Motor neuron (in vitro differentiated cells): ENCODE measurements around the gene CD69. TPM values are rescaled to one million over a fixed set of nuclear protein-coding genes. Genes with fewer than 3 reads are reported as not detected.

Source experiments
- ATAC-seq, 8 experiments: fragments of 200-7000 bp; cut with Tn5 transposase; replicated peaks in 6 of 8; 2 replicates each; pipeline ENCODE4 v1.8.0; 2021; ENCODE audit warnings: mild to moderate bottlenecking in 8 of 8, moderate library complexity in 8 of 8
- H3K27ac ChIP-seq, 2 donors: fragments of 250-450 bp; sonication (Bioruptor Pico); 2 replicates each; pipeline ENCODE4 v1.9.0; 2021; ENCODE audit warnings: antibody characterized with exemption in 2 of 2, mild to moderate bottlenecking in 2 of 2, moderate library complexity in 1 of 2
- H3K4me1 ChIP-seq, 2 donors: fragments of 250-450 bp; sonication (Bioruptor Pico); replicated peaks in 1 of 2; 2 replicates each; pipeline ENCODE4 v1.6.1; 2021; ENCODE audit warnings: antibody characterized with exemption in 2 of 2, mild to moderate bottlenecking in 2 of 2, moderate library complexity in 1 of 2
- H3K4me3 ChIP-seq, 5 donors: fragments of 250-450 bp; sonication (Bioruptor Pico); 2 replicates each; pipeline ENCODE4 v1.9.0; 2021; ENCODE audit warnings: antibody characterized with exemption in 5 of 5, mild to moderate bottlenecking in 5 of 5, moderate library complexity in 4 of 5
- WGBS, 10 experiments: fragments of 450-650 bp; shearing (Covaris generic); methylation state at CpG; one replicate each; pipeline ENCODE4 v1.0.0; 2022; 5-methylcytosine and 5-hydroxymethylcytosine counted together
- in situ Hi-C, 9 experiments: fragments of 400-800 bp; cut with MboI; loops; one replicate each; pipeline ENCODE4 v1.15.0; 2021; ENCODE audit warnings: low sequenced_read_pairs in 9 of 9, low pct_unique_long_range_greater_than_20kb in 2 of 9; ENCODE audit not compliant: unreplicated experiment in 9 of 9
- total RNA-seq, 8 experiments: library from RNA; unstranded; fragments of 300-600 nt; gene quantifications; 2 replicates each; pipeline versions ENCODE4 v1.2.3 to v1.2.4, GENCODE V29; 2022

The CD69 gene
- total RNA-seq, 8 experiments from 2014 or later, result 0.20 to 1.4 (median 0.86) TPM; not detected in 2

DNA sequence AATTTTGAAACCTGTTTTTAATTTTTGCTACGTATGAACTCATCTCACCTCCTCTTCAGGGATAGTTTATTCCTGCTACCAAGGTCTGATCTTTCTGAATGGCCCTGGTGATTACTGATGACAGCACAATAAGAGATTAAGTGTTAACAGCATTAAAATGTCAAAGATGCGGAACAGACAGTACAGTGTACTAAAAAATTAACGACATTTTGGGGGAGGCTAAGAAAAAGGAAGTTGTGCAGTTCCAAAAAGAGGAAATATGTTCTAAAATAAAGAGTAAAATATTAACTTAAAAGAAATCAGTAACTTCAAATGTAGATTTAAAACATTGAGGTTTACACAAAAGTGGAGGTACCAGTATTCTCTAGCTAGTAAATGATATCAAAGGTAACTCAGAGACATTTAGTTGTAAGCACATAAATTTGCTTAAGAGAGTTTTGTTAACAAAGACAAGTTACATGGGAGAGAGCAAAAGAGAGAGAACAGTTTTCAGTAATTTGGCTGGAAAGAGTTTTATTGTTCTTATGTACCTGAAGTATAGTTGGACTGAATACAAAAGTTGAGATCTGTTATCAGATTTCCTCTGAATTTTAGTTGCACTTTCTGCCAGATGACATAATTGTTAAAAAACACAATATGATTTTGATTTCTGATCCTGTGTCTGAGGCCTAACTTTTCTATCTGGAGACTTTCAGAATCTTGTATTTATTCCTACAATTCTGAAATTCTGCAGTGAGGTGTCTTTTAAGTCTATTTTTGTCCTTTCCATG, 23.6 kb downstream of the CD69 start:
- 42 to 100% (median 78%) methylated on average over 2 to 3 of the region's 3 CpGs for WGBS, 10 experiments
- no peak overlapping the region for H3K27ac ChIP-seq
- ATAC-seq, result no peak
- H3K4me1 ChIP-seq, result no peaks in the 10 kb centered on the region
- H3K4me3 ChIP-seq, result no peak overlapping the region
- in situ Hi-C loops, result loop anchor here in 3 of 9 experiments (25.0 kb wide), 1 partner anchor 400 kb away; the partner anchor contains the start of gene CLEC7A (in 3 of the 3)

DNA sequence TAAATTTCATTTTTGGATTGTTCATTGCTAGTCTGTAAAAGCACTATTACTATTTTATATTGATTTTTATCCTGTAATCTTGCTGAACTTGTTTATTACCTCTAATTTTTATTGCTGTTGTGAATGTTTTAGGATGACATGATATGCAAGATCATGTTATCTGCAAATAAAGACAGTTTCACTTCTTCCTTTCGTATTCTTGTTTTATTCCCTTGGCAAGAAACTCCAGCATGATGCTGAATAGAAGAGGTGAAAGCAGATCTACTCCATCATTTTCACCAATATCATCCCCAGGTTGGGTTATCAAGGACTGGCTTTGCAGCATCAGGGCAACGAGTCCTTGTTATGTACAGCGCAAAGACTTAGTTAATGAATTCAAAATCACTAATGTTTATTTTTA, 25.1 kb downstream of the CD69 start:
- H3K4me3 ChIP-seq, result no peak overlapping the region
- no peak for ATAC-seq
- WGBS, 10 experiments, result 75 to 100% (median 92%) methylated on average over 1 to 3 of the region's 3 CpGs; no CpG with 5 or more reads in 1 of the 10 experiments
- H3K4me1 ChIP-seq, result no peaks in the 10 kb centered on the region
- H3K27ac ChIP-seq, result no peak overlapping the region
- in situ Hi-C loops, result loop anchor here in 3 of 9 experiments (25.0 kb wide), 1 partner anchor 402 kb away; the partner anchor contains the start of gene CLEC7A (in 3 of the 3)

DNA sequence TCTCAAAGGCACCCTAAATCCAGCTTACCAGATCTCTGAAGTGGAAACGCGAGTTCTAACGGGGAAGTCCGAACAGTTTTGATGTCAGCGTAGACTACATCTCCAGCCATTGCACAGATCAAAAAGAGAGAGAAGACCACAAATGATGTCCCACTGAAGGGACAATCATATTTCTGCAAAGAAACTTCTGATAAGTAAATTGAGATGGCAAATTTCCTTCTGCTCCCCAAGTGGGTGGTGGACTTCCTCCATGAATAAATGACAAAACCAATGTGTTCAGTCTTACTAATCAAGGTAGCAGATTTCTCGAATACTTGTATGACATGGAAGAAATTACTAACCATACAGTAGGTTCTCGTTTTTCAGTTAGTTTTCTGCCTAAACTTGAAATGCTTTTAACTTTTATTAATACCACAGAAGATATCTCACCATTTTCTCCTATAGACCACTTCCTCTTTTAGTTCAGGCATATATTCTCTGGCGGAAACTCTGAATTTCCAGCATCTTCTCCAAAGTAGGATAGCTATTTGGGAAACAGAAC, 27.7 kb downstream of the CD69 start, which contains the start of gene CLECL1:
Gene CLECL1, minus strand, starts transcription at position 177 of the 541 bp plus-strand sequence.
- H3K4me1 ChIP-seq, result no peaks in the 10 kb centered on the region
- H3K27ac ChIP-seq, result no peak within 1 kb of the TSS
- ATAC-seq, result no peak
- H3K4me3 ChIP-seq, result no peak within 1 kb of the TSS
- in situ Hi-C loops, result loop anchor here in 3 of 9 experiments (25.0 kb wide), 1 partner anchor 404 kb away; the partner anchor contains the start of gene CLEC7A (in 3 of the 3)
- WGBS, 10 experiments, result 50 to 90% (median 79%) methylated on average over 1 to 8 of the region's 8 CpGs

DNA sequence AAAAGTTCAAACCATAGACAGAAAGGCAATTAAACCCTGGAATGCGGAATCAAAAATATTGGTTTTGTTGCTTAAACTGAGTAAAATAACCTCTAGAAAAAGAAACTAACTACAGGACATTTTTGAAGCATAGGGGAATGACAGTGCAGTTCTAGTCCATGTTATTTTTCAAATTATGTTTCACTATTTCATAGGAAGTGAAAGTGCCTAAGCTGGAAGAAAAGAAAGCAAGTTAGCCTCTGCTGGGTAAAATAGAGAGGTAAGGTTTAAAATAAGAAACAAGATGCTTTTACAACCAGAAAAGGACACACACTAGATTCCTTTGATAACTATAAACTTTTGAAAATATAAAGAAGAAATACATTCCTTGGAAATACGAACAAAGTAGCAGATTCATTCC, 28.9 kb downstream of the CD69 start:
- WGBS, 10 experiments, result 13 to 100% (median 82%) methylated on average over 1 to 2 of the region's 2 CpGs

DNA sequence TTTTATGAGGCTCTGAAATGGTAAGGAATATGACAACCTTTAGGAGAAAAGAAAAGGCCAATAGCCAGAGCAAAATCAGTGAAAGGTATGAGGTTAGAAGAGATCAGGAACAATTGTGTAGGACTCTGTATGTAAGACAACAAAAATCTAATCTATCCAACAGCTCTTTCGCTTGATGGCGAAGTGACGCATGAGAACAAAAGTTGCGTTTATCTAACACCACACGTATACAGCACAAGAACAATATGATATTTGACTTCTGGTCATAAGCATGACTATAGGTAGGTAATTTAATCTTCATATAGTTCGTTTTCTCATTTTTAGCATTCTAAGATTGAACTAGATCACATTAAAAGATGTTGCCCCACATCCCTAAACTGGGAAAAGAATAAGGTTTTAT, 29.3 kb downstream of the CD69 start:
- Histone ChIP-seq H3K4me1 (no peaks in the 10 kb centered on the region), H3K27ac (no peak overlapping the region), H3K4me3 (no peak overlapping the region)
- WGBS, 10 experiments, result 51 to 93% (median 75%) methylated on average over 3 to 6 of the region's 6 CpGs; no CpG with 5 or more reads in 1 of the 10 experiments
- in situ Hi-C loops, result loop anchor here in 3 of 9 experiments (25.0 kb wide), 1 partner anchor 406 kb away; the partner anchor contains the start of gene CLEC7A (in 3 of the 3)
- no peak for ATAC-seq

More for the DNA sequence above, 28.9 kb downstream of the CD69 start:
- H3K4me1 ChIP-seq, result no peaks in the 10 kb centered on the region
- in situ Hi-C loops, result loop anchor here in 3 of 9 experiments (25.0 kb wide), 1 partner anchor 406 kb away; the partner anchor contains the start of gene CLEC7A (in 3 of the 3)
- no peak overlapping the region for H3K27ac ChIP-seq
- peak in 1 of 8 experiments; percentile 56 for ATAC-seq
- H3K4me3 ChIP-seq, result no peak overlapping the region

DNA sequence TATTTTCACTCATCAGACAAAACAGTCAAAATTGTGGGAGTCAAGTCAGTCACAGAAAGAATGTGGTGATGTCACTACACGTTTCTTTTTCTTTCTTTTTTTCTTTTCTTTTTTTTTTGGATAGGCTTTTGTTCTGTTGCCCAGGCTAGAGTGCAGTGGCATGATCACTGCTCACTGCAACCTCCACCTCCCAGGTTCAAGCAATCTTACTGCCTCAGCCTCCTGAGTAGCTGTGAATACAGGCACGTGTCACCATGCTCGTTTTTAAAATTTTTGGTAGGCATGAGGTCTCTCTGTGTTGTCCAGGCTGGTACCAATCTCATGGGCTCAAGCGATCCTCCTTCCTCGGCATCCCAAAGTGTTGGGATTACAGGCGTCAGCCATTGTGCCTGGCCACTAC, 30.1 kb downstream of the CD69 start:
- WGBS, 10 experiments, result 37 to 87% (median 62%) methylated on average over 1 to 6 of the region's 6 CpGs; no CpG with 5 or more reads in 1 of the 10 experiments
- Histone ChIP-seq H3K4me3 (no peak overlapping the region), H3K4me1 (no peaks in the 10 kb centered on the region), H3K27ac (no peak overlapping the region)
- ATAC-seq, result no peak
- in situ Hi-C loops, result loop anchor here in 3 of 9 experiments (25.0 kb wide), 1 partner anchor 407 kb away; the partner anchor contains the start of gene CLEC7A (in 3 of the 3)

DNA sequence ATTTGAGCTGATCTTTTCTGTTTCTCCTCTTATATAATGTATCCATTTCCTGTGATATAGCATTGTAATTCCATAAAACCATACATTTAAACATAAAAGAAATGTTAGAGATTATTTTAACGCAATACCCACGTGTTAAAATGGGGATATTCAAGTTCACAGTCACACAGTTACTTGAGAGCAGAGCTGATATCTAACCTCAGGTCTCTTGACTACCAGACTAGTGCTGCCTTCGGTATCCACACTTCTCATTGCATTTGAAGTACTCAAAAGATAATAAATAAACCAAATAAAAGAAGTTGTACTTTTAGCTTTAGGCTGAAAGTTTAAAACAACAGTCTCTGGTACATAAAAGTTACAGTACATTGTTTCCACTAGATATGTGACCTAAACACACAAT, 30.7 kb downstream of the CD69 start:
- WGBS, 10 experiments, result 36 to 100% (median 75%) methylated on average over 2 to 3 of the region's 3 CpGs; no CpG with 5 or more reads in 1 of the 10 experiments
- ATAC-seq, result no peak
- H3K4me3 ChIP-seq, result no peak overlapping the region
- H3K4me1 ChIP-seq, result no peaks in the 10 kb centered on the region
- H3K27ac ChIP-seq, result no peak overlapping the region
- in situ Hi-C loops, result loop anchor here in 3 of 9 experiments (25.0 kb wide), 1 partner anchor 407 kb away; the partner anchor contains the start of gene CLEC7A (in 3 of the 3)

DNA sequence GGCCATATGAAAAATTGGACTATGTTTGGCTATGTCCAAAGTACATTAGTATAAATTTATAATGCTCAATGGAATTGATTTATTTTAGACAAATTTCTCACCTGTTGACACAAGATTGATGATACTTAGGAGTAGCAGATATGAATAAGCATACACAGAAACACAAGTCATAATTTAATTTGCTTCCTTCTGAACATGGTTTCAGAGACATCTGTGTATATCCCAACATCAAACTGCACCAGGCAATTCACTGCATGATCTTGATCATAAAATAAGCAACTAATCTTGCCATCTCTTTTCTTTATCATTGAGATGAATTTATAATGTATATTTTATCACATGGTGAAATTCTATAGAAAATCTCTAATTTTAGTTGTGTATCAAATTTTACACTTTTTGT, 31.6 kb downstream of the CD69 start:
- ATAC-seq, result no peak
- in situ Hi-C loops, result loop anchor here in 3 of 9 experiments (25.0 kb wide), 1 partner anchor 408 kb away; the partner anchor contains the start of gene CLEC7A (in 3 of the 3)
- H3K27ac ChIP-seq, result no peak overlapping the region
- no peaks in the 10 kb centered on the region for H3K4me1 ChIP-seq
- no peak overlapping the region for H3K4me3 ChIP-seq

DNA sequence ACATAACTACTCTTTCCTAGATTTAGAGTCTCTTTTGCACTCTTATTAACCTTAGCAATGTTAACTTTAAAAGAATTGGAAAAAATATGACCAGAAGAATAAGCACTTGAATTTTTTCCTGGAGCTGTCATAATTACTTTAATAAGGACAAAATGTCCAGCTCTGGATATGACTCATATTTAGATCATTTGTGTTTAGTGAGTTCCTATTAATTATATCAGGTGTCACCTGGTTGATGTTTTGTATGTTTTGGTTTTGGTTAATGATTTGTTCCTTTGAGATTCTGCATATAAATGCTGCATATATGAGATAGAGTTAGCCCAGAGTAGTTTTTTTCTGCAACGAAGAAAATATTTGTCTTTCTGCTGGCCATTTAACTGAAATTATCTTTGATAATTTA, 32.9 kb downstream of the CD69 start:
- Histone ChIP-seq H3K27ac (no peak overlapping the region), H3K4me1 (no peaks in the 10 kb centered on the region), H3K4me3 (no peak overlapping the region)
- in situ Hi-C loops, result loop anchor here in 3 of 9 experiments (25.0 kb wide), 1 partner anchor 409 kb away; the partner anchor contains the start of gene CLEC7A (in 3 of the 3)
- ATAC-seq, result no peak
- 0 to 100% (median 75%) methylated on average over 1 of the region's 1 CpG; no CpG with 5 or more reads in 2 of the 10 experiments for whole genome bisulfite sequencing, 10 experiments

DNA sequence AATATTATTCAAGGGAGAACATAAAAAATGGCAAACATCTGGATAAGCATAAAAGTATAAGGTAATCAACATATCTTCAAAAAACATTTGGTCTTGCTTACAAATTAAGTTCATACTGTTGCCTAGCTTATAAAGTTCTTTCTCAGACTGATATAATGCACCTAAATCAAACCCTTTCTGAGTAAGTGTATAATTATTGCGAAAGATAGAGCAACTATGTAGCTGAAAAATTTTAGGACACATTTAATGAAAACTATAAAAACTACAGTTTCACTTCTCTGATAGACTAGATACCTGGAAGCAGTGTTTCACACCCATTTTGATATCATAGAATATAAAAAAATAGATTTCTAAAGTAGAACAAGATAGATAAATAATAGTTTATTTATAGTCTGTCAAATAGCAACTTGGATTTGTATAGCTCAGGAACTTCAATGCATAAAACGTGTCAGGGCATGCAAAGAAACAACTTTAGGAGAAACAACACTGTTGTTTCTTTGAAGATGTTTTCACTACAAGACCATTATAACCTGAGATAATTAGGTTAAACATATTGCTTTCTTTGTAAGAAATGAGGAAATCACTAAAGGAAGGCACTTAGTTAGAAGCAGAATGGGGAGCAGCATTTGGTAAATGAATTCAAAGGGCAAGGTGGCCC, 35.4 kb downstream of the CD69 start:
- H3K4me1 ChIP-seq, result no peaks in the 10 kb centered on the region
- WGBS, 10 experiments, result 19 to 100% (median 57%) methylated on average over 1 to 2 of the region's 2 CpGs
- H3K27ac ChIP-seq, result no peak overlapping the region
- peak in 1 of 8 experiments; percentile 28 for ATAC-seq
- in situ Hi-C loops, result loop anchor here in 3 of 9 experiments (25.0 kb wide), 1 partner anchor 412 kb away; the partner anchor contains the start of gene CLEC7A (in 3 of the 3)
- no peak overlapping the region for H3K4me3 ChIP-seq

DNA sequence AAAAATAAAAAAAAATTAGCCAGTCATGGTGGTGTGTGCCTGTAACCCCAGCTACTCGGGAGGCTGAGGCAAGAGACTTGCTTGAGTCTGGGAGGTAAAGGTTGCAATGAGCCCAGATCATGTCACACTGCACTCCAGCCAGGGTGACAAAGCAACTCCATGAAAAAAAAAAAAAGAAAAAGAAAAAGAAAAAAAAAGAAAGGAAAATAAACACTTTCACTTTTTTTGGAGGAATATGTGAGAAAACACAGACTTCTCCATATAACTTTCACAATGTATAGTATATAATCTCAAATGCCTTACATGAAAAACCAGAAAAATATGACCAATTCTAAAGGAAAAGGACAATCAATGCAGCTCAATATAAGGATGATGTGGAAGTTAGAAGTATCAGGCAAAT, 36.7 kb downstream of the CD69 start:
- no peak for ATAC-seq
- WGBS, 10 experiments, result 50 to 100% (median 87%) methylated on average over 1 of the region's 1 CpG; no CpG with 5 or more reads in 2 of the 10 experiments
- Histone ChIP-seq H3K27ac (no peak overlapping the region), H3K4me1 (no peaks in the 10 kb centered on the region), H3K4me3 (no peak overlapping the region)
- in situ Hi-C loops, result loop anchor here in 2 of 9 experiments (25.0 kb wide), 1 partner anchor 387 kb away; no protein-coding TSS in a partner anchor

DNA sequence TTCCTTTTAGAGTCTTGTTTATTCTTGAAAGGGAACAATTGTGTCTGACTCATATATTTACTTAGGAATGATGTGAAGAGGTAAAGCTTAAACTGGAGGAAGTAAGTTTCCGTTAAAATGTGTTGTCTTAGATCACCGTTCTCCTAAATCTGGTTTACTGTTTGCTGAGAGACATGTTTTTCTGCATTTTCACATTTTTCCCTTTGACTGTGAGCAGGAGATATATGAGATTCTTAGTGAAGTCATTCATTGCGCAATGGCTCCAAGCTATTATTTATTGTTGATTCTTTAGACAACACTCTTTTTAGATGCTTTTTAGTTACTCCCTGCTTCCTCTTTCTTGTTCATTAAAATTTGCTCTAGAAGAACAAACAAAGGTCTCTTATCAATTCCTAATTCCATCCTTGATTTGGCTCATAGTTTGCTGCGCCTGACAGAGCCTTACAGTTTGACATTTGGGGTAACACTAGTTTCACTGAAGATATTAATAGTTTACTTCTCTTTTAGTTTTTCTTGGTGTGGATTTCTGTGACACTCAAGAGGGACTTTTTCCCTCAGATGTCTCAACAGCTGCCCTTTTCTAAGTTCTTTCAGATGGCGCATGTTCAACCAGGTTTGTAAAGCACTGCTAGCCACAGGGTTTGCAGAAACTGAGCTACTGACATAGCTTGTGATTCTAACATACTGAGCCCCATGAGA, 39.2 kb downstream of the CD69 start:
- Histone ChIP-seq H3K4me1 (no peaks in the 10 kb centered on the region), H3K27ac (no peak overlapping the region), H3K4me3 (no peak overlapping the region)
- in situ Hi-C loops, result loop anchor here in 2 of 9 experiments (25.0 kb wide), 1 partner anchor 384 kb away; no protein-coding TSS in a partner anchor
- peak in 1 of 8 experiments; percentile 54 for ATAC-seq
- 57 to 95% (median 85%) methylated on average over 2 to 5 of the region's 5 CpGs; no CpG with 5 or more reads in 1 of the 10 experiments for WGBS, 10 experiments
